Hepatocyte (in vitro differentiated cells): ENCODE measurements around the gene OLFM3.

Experiments
- EZH2 ChIP-seq: fragments of 200-600 bp; sonication (generic); IDR thresholded peaks from 2 replicates; pipeline ENCODE4 v1.6.1; 2016; ENCODE audit warnings: antibody characterized with exemption, mild to moderate bottlenecking, borderline replicate concordance
- EZH2phosphoT487 ChIP-seq: fragments of 200-600 bp; sonication (generic); IDR thresholded peaks from one replicate; pipeline ENCODE4 v1.6.1; 2018; ENCODE audit warnings: antibody characterized with exemption, mild to moderate bottlenecking, low read depth, moderate library complexity; ENCODE audit not compliant: unreplicated experiment, severe bottlenecking
- TF ChIP-seq, protein P1 (sequence below): fragments of 200-600 bp; sonication (generic); IDR thresholded peaks from 2 replicates; pipeline ENCODE4 v1.5.1; 2016; ENCODE audit warnings: antibody characterized with exemption, mild to moderate bottlenecking; ENCODE audit not compliant: poor library complexity

DNA sequence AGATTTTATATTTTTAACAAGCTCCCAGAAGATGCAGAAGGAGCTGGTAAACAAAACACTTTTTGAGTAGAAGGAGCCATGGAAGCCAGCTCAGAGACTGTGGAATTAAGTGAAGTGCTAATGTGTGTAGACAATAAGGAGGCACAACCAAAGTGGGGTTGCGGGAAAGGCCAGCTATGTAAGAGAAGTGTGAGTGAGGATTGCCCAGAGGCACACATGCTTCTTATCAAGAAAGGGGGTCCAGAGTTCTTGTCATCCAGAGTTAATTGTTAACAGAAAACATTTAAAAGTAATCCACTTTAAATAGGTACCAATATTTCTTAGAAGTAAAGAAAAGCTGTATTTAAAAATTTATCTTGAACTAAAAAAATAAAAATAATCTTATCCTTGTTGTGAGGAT, 136.8 kb downstream of the OLFM3 start:
- TF ChIP-seq, protein P1, sequence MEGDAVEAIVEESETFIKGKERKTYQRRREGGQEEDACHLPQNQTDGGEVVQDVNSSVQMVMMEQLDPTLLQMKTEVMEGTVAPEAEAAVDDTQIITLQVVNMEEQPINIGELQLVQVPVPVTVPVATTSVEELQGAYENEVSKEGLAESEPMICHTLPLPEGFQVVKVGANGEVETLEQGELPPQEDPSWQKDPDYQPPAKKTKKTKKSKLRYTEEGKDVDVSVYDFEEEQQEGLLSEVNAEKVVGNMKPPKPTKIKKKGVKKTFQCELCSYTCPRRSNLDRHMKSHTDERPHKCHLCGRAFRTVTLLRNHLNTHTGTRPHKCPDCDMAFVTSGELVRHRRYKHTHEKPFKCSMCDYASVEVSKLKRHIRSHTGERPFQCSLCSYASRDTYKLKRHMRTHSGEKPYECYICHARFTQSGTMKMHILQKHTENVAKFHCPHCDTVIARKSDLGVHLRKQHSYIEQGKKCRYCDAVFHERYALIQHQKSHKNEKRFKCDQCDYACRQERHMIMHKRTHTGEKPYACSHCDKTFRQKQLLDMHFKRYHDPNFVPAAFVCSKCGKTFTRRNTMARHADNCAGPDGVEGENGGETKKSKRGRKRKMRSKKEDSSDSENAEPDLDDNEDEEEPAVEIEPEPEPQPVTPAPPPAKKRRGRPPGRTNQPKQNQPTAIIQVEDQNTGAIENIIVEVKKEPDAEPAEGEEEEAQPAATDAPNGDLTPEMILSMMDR, result no peak
- TF ChIP-seq EZH2 (no peak), EZH2phosphoT487 (no peak)
